HEK293T (cell line): ENCODE data around the gene TM4SF4.

Source experiments
- ARNT ChIP-seq: fragments of 450-650 bp; IDR thresholded peaks from 2 replicates; pipeline ENCODE4 v1.6.1; 2017; ENCODE audit warnings: mild to moderate bottlenecking
- CTBP1 ChIP-seq: fragments of 450-650 bp; IDR thresholded peaks from 2 replicates; pipeline ENCODE4 v1.6.1; 2016; ENCODE audit warnings: borderline replicate concordance
- FOXA1 ChIP-seq: fragments of 450-650 bp; IDR thresholded peaks from 2 replicates; pipeline ENCODE4 v1.6.1; 2016; ENCODE audit warnings: mild to moderate bottlenecking
- FOXM1 ChIP-seq: fragments of 450-650 bp; IDR thresholded peaks from 2 replicates; pipeline ENCODE4 v1.6.1; 2017; ENCODE audit warnings: mild to moderate bottlenecking, borderline replicate concordance
- NFRKB ChIP-seq: fragments of 450-650 bp; IDR thresholded peaks from 2 replicates; pipeline ENCODE4 v1.6.1; 2016; ENCODE audit warnings: mild to moderate bottlenecking, moderate library complexity
- PKNOX1 ChIP-seq: fragments of 450-650 bp; IDR thresholded peaks from 2 replicates; pipeline ENCODE4 v1.6.1; 2016
- SP1 ChIP-seq: fragments of 450-650 bp; IDR thresholded peaks from 2 replicates; pipeline ENCODE4 v1.6.1; 2017
- SUZ12 ChIP-seq: fragments of 450-650 bp; IDR thresholded peaks from 2 replicates; pipeline ENCODE4 v1.6.1; 2016; ENCODE audit warnings: mild to moderate bottlenecking
- TARDBP ChIP-seq: fragments of 450-650 bp; IDR thresholded peaks from 2 replicates; pipeline ENCODE4 v1.6.1; 2016
- ZNF384 ChIP-seq: fragments of 450-650 bp; IDR thresholded peaks from 2 replicates; pipeline ENCODE4 v1.6.1; 2016

GRCh38 chr3:149459491-149460059 lies 14.9 kb upstream of the TM4SF4 start:
- TF ChIP-seq NFRKB, result no peak
- no peak for TF ChIP-seq FOXM1
- no peak for TF ChIP-seq PKNOX1
- TF ChIP-seq SP1, result no peak
- no peak for TF ChIP-seq TARDBP
- TF ChIP-seq SUZ12, result no peak
- no peak for TF ChIP-seq ARNT
- TF ChIP-seq ZNF384, result no peak
- no peak for TF ChIP-seq FOXA1
- TF ChIP-seq CTBP1, result no peak
